HG02973 (cell line): ENCODE data around the gene POU3F1.

Source experiments
- ATAC-seq: cut with Tn5 transposase; IDR thresholded peaks from one replicate; pipeline ENCODE4 v1.9.1; 2021; ENCODE audit warnings: moderate library complexity; ENCODE audit not compliant: unreplicated experiment

Gene POU3F1

DNA sequence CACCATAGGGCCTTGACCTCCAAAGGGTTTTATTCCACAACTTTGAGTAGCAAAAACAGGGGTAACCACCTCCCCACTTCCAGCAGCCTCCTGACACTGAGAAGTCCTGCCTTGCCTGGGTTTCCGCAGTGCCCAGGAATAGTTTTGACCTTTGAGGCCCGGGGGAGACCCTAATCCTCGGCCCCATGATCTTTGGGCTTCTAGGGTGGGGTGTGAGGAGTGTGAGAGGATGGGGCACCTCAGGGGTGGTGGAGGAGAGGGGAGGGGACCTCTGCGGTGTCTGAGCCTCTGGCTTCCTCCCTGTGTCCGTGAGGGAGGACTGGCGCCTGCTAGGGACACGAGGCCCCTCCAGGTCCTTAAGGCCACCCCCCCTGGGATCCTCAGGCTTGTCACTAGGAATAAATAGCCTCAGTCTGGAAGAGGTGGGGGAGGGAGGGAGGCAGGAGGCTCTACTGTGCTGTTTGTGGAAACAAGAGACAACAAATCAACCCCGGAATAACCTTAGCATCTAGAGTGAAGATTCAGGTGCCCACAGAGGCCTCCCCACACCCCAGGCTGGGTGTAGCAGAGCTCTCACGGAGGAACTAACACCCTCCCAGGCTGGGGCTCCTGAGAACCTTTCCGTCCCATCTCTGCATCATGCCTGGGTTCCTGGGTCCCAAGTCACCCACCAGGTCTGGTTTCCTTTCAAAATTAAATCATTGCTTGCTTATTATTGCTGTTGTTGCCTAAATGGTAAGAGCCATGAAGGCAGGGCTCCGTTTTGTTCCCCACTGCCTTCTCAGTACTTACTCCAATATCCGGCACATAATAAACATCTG lies 40.4 kb downstream of the POU3F1 start:
- ATAC-seq = no peak

DNA sequence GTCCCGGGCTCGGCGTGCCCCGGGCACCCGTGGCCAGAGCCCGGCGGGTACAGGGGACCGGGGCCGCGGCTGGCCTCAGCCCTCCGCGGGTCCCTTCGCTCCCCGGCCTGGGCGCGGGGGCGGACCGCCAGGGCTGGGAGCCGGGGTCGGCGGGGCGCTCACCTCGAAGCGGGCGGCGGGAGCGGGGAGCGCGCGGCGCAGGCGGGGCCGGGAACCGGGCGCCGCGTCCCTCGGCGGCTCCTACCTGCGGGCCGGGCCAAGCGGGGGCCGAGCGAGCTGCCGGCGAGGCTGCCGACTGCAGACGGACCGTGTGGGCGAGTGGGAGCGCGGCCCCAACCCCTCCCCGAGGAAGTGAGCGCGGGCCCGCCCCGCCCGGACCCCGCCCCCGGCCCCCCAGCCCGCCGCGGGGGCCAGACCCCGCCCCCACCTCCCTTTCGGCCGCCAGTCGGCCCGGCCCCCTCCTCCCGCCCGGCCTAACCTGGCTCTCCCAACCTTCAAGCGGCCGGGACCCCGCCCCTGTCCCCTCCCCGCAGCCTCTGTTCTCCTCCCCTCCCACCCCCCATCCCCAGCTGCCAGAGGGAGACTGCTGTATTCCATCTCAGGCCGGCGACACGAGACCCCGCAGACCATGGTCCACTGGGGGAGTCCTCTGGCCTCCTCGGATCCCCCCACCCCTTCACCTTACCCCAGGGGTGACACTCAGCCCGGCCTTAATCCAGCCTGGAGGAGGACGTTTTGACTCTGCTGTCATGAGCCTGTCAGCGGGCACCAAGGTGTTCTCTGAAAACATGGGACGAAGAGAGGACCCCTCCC lies 41.2 kb downstream of the POU3F1 start, which contains the start of gene FHL3:
TSS of gene FHL3 (minus strand) at position 320 of the 813 bp plus-strand sequence. CDS start 6,102 bp downstream, outside the sequence.
- ATAC-seq = no peak

DNA sequence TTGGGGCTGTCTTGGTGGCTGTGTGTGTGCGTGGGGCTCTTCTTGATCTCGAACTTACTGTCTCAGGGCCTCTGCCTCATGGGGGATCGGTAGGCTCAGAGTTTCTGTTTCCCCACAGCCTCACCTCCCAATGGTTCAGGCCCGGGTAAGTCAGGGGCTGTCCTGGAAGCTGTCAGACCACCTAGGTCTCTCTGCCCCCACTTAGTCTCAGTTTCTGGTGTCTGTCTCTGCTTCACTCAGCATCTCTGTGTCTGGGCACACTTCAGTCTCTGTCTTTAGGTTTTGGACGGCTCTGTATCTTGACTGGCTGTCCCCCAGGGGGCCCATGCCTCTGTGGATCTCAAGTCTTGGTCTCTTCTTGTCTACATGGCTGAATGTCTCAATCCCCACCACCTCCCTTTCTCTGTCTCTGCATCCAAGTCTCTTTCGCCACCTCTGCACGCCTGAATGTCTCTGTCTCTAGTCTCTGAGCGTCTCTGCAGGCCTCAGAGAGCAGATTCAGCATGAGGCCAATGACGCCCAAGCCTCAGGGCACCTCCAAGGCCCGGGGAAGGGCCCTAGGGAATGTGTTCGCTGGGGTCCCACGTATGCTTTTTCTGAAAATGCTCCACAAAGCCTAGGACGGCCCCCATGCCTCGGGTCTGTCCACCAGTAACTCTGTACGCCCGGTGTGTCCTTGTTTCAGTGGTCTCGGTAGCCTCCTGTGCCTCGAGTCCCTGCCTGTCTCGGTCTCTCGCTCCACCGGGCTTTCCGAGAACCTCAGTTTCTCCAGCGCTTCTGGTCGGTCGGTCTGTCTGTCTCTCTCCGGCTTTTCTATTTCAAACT lies 42.1 kb downstream of the POU3F1 start:
- ATAC-seq = no peak

DNA sequence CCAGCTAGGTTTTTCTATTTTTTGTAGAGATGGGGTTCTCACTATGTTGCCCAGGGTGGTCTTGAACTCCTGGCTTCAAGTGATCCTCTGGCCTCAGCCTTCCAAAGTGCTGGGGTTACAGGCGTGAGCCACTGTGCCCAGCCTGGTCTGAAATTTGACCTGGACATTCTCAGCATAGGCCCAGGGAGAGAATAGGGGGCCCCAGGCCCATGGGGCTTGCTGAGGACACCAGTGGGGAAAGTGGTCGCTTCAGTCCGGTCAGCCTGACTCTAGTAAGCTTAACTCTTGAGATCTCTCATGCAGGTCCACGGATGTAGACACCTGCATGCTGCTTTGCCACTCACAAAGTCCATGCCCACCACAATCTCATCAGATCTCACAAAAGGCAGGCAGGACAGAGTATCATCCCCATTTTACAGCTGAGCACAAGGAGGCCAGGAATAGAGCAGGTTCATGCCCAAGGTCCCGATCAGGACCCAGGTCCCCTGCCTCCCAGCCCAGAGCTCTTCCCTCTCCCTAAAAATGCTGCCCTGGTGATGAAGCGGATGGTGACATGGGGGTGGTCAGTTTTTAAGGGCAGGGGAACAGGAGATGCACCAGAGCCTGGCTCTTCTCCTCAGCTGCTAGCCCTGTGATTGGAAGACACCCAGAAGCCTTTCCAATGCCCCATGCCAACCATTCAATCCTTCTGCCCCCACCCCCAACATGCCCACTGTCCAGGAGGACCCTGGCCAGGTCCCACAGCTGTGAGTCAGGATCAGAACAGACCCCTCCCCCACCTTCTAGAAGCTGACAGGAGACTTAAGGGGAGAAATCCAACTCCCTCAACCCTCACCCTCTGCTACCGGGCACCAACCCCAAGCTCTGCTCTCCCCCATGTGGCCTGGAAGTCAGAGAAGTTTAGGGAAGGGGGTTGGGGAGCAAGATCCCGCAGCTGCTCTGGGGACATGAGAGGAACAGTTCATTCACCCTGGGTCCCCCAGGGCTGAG lies 43.0 kb downstream of the POU3F1 start:
- ATAC-seq = no peak

DNA sequence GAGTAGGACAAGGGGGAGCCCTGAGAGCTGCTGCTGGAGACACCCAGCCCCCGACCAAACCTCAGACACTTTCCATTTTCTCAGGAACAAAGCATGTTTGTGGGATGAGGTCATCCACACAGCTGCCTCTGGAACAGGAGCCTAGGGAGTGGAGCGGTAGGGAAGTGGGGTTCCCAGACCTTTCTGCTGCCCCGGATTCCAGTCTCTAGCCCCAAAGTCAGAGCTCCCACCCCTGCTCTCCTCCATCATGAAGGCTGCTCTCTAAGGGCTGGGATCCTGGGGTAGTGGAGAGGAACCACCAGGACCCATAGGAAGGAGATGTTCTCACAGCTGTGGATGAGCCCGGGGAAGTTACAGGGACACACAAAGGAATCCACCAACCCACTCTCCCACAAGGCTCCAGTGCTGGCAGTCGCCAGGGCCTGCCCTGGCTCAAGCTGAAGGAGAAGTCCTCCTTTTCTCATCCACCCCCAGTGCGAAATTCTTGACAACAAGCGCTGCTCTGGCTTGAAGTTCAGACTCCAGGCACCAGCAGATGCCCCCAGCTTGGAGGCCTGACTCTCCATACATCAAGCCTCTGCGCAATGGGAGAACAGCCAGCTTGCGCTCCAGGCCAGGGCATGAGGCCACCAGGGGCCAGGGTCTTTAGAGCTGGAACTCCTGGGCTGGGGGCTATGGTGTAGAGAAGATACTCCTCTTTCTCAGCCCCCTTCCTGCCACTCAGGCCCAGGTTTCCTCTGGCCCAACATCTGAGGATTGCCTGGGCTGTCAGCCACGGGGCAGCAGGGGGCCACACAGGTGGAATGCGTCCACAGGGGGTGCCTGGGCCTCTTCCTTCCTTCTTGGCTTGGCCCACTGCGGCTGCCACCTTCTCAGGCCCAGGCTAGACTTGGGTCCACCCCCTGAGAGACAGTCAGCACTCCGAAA lies 45.8 kb downstream of the POU3F1 start:
- no peak for ATAC-seq

DNA sequence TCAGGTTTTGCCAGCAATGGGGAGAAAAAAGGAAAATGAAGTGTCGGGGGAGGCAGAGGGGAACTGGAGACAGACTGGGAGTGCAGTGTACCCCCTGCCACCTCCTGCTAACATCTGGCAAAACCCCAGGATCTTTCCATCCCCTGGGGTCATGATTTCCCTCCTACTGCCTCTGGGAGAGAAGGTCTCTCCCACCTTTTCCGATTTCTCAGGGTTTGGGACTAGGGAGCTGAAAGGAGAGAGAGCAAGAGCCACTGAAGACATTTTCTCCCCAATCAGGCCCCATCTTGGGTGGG lies 46.4 kb downstream of the POU3F1 start:
- ATAC-seq = no peak

DNA sequence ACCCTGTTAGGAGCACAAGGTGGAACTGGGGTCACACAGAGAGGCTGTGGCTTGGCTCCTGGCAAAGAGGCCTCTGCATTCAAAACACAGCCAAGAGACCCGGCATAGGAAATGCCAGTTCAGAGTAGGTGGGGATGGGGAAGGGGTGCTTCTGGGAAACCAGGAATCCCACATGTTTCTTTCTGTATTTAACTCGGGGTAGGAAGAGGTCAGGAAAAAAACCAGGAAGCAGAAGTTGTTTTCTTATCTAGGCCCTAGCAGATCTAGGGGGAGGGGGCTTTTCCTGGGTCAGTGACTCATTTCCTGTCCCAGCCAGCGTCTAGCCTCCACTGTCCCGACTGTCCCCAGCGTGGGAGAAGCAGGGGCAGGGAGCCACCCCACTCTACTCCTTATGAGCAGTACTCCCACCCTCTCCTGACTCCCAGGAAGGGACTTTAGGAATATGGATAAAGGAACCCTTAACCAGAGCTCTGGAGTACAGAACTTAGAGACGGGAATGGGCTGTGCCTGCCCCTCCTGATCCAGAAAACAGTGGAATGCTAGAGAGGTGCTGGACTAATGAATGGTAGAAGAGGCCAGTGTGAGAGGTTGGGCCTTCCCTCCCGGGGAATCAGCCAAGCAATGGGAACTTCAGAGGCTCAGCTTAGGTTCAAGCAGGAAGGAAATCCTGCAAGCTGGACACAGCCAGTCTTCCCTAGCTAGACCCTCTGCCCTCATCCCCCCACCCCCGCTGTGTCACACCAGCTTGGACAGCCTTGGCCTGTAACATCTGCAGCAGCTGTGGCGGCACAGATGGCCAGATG lies 47.0 kb downstream of the POU3F1 start:
- no peak for ATAC-seq

DNA sequence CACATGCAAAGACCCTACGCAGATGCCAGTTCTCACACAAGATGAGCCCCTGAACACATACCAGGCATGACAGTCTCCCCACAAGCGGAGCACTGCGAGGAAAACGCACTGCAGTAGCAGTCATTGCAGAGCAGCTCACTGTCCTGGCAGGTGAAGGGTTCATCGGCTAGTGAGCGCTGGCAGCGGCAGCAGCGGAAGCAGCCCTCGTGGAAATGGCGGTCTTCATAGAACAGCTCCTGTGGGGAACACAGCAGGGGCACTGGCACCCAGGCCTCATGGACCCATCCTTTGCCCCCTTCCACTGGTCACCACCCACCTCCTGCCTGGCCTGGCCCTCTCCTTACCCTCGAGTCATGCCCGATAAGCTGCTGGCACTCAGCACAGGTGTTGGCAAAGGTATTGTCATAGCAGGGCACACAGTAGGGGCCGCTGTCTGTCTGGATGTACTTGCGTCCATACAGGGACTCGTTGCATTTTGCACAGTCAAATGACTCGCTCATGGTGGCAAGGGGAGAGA lies 47.6 kb downstream of the POU3F1 start:
- ATAC-seq = no peak

DNA sequence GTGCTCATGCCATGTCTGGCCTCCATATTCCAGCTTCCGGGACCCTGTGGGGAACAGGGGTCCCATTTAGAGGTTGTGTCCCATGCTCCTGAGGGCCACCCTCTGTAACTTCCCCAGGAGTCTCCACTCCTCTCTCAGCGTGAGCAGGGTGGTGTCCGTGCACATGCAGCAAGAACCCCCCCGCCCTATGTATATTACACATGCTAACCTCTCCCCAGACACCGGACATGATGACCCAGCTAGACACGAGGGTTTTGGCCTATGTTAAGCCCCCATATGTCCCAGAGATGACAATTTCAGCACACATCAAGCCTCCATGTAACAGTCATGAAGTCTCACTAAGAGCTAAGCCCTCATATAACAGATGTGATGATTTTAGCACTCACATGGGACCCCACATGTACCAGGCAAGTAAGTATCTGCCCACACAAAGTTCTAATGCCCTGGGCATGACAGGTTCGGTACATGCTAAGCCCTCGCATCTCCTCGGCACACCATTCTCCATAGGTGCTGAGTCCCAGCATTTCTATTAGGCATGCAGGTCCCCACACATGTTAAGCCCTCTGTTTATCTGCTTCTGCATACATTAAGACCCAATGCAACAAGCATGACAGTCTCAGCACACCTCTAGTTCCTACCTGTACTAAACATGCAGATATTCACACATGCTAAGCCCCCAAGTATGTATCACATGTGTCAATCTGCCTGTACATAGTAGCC lies 48.3 kb downstream of the POU3F1 start:
- no peak for ATAC-seq

DNA sequence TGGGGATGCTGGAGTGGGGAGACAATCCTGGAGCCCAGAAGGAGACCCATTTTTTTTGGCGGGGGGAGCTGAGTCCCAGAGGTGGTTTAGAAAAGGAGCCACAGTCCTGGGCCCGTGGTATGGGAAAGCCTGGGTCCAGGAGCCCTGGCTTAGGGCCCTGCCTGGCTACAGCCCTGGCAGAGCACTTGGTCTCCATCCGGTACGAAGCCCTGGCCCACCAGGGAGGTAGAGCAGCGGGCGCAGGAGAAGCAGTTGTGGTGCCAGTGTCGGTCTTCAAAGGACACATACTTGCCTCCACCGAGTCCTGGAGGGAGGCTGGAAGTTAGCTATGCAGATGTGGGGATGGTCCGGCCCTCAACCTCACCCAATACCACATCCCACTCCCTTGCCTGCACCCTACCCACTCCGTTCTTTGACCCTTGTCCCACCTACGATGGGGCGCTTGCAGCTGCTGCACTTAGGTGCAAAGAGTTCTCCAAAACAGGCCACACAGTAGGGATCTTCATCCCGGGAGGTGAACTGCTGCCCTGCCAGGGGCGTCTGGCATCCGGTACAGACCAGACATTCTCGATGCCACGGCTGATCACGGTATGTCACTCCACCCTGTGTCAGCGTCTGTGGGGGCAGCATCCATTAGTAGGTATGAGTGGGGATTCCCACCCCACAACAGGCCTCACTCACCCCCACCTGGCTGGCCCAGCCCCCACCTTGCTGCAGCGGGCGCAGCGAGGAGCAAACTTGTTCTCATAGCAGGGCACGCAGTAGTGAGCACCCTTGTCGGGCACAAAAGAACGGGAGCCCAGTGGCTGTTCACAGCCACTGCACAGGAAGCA lies 49.1 kb downstream of the POU3F1 start:
- ATAC-seq = no peak

DNA sequence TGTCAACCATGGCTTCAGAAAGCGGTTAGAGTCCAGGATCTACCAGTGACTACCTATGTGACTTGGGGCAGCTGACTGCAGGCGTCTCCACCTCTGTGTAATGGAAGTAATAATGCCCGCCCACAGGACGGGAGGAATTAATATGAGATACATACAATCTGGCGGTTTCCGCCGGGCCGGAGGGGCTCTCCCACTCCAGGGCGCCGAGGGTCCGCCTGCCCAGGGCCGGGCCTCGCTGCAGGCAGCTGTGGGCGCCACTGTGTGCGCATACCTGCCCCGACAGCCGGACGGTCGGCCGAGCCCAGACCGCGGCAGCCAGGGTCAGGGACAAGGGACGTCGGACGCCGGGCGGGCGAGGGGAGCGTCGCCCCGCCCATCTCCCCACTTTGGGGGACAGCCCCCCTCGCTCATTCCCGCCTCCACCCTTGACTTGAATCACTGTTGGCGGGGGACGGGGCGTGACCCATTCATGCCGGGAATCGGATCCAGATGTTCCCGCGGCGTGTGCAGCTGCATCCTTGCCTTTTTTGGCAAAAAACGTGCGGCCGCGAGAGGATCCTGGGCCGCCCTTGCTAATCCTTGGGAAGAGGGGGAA lies 50.7 kb downstream of the POU3F1 start:
- ATAC-seq = no peak

DNA sequence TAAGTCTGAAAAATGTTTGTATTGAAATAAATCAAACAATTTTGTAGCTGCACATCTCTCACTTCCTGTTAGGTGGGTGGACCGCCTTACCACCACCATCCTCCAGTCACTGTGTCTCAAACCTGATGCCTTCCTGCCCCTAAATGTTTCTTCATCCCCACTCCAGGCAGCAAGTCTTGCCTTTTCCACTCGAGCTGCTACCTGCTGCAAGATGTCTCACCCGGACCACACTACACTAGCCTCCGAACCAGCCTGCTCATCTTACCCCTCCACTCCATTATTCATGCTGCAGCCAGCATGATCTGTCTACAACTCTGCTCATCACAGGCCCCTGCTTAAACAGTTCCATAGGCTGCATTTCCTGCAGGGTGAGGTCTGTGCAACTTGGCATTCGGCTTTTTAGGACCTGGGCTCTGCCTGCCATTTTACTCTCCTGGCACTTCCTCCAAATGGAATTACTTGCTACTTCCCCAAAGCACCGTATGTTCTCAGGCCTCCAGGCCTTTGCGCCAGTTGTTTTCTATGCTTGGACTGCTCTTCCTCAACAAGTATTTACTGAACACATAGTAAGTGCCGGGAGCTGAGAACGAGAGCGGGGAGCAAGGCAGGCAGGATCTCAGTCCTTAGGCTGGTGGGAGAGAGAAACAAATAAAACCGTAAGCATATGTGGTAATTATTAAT lies 51.6 kb downstream of the POU3F1 start:
- ATAC-seq = no peak
